ENCODE results near the gene MFAP4.

The MFAP4 gene

GRCh38 chr17:19410091-19410490, 23.1 kb upstream of the MFAP4 start:
- DNase-seq (ENCODE audit: low spot score), result no peak
- in situ Hi-C loops (cut with MboI; ENCODE audit: low sequenced_read_pairs, unreplicated experiment), result no loop called here
- TF ChIP-seq CTCF (IDR thresholded peaks at IDR 0.05; ENCODE audit: borderline replicate concordance, control extremely low read depth, extremely low read depth, insufficient read depth, missing control alignments), result no peak

GRCh38 chr17:19409509-19409908, 22.5 kb upstream of the MFAP4 start:
- no peak for TF ChIP-seq CTCF (IDR thresholded peaks at IDR 0.05; ENCODE audit: borderline replicate concordance, control extremely low read depth, extremely low read depth, insufficient read depth, missing control alignments)
- no peak for DNase-seq (ENCODE audit: low spot score)
- in situ Hi-C loops (cut with MboI; ENCODE audit: low sequenced_read_pairs, unreplicated experiment), result no loop called here

GRCh38 chr17:19409066-19409465, 22.1 kb upstream of the MFAP4 start:
- in situ Hi-C loops (cut with MboI; ENCODE audit: low sequenced_read_pairs, unreplicated experiment), result no loop called here
- no peak for TF ChIP-seq CTCF (IDR thresholded peaks at IDR 0.05; ENCODE audit: borderline replicate concordance, control extremely low read depth, extremely low read depth, insufficient read depth, missing control alignments)

GRCh38 chr17:19408346-19408710, 21.3 kb upstream of the MFAP4 start:
- TF ChIP-seq CTCF (IDR thresholded peaks at IDR 0.05; ENCODE audit: borderline replicate concordance, control extremely low read depth, extremely low read depth, insufficient read depth, missing control alignments), result no peak
- in situ Hi-C loops (cut with MboI; ENCODE audit: low sequenced_read_pairs, unreplicated experiment), result no loop called here
- DNase-seq (ENCODE audit: low spot score), result no peak

More at GRCh38 chr17:19409066-19409465, 22.1 kb upstream of the MFAP4 start:
- no peak for DNase-seq (ENCODE audit: low spot score)

- in situ Hi-C loops (cut with MboI; ENCODE audit: low sequenced_read_pairs, unreplicated experiment), result no loop called here
- DNase-seq (ENCODE audit: low spot score), result no peak
- no peak for TF ChIP-seq CTCF (IDR thresholded peaks at IDR 0.05; ENCODE audit: borderline replicate concordance, control extremely low read depth, extremely low read depth, insufficient read depth, missing control alignments)
Observed at GRCh38 chr17:19407601-19408345, 20.8 kb upstream of the MFAP4 start.

GRCh38 chr17:19405114-19405513, 18.1 kb upstream of the MFAP4 start:
- in situ Hi-C loops (cut with MboI; ENCODE audit: low sequenced_read_pairs, unreplicated experiment), result no loop called here
- TF ChIP-seq CTCF (IDR thresholded peaks at IDR 0.05; ENCODE audit: borderline replicate concordance, control extremely low read depth, extremely low read depth, insufficient read depth, missing control alignments), result no peak
- no peak for DNase-seq (ENCODE audit: low spot score)
